DMS153 treated with DMSO at 0.1 percent for 48 hours (cell line): ENCODE data around the gene CWC22.
"Not testable (repeated sequence)": the region's sequence is repeated elsewhere in the genome, so short reads cannot be mapped to it uniquely, and the experiment has no call there.

ENCODE experiments used
- DNase-seq: peaks from one replicate; lab custom pipeline; 2025; ENCODE audit not compliant: unreplicated experiment; lab: John Stamatoyannopoulos, UW

CWC22 gene

GRCh38 chr2:180006781-180007579, at the start of gene CWC22:
Gene CWC22 (minus strand): TSS chr2:180007297. CDS start chr2:179993341, 13,956 bp downstream.
- peak; percentile 94 for DNase-seq

GRCh38 chr2:180056367-180057118, 49.4 kb upstream of the CWC22 start:
- DNase-seq: no peak

- DNase-seq: not testable (repeated sequence)
These were observed 47.5 kb upstream of the CWC22 start for GRCh38 chr2:180054576-180054975.

GRCh38 chr2:180050246-180050645, 43.1 kb upstream of the CWC22 start:
- DNase-seq: no peak

GRCh38 chr2:180048251-180048650, 41.2 kb upstream of the CWC22 start:
- no peak for DNase-seq

GRCh38 chr2:180046776-180047175, 39.7 kb upstream of the CWC22 start:
- DNase-seq: no peak

- no peak for DNase-seq
These were observed 39.1 kb upstream of the CWC22 start for GRCh38 chr2:180046202-180046601.

- DNase-seq: no peak
These were observed 33.2 kb upstream of the CWC22 start for GRCh38 chr2:180040146-180040925.

GRCh38 chr2:180038997-180039396, 31.9 kb upstream of the CWC22 start:
- no peak for DNase-seq

- DNase-seq: peak; percentile 60
These were observed 27.1 kb upstream of the CWC22 start for GRCh38 chr2:180033993-180034894.

- no peak for DNase-seq
These were observed 22.5 kb upstream of the CWC22 start for GRCh38 chr2:180029575-180029974.

- no peak for DNase-seq
These were observed 14.8 kb upstream of the CWC22 start for GRCh38 chr2:180021850-180022249.

- no peak for DNase-seq
These were observed 10.7 kb upstream of the CWC22 start for GRCh38 chr2:180017784-180018183.

GRCh38 chr2:180016937-180017336, 9.8 kb upstream of the CWC22 start:
- DNase-seq: no peak

- no peak for DNase-seq
These were observed 9.0 kb upstream of the CWC22 start for GRCh38 chr2:180015951-180016709.

- DNase-seq: no peak
These were observed 5.4 kb upstream of the CWC22 start for GRCh38 chr2:180012523-180012922.

- DNase-seq: no peak
These were observed 3.6 kb upstream of the CWC22 start for GRCh38 chr2:180010701-180011100.

- no peak for DNase-seq
These were observed 866 bp downstream of the CWC22 start for GRCh38 chr2:180006231-180006630.

- DNase-seq: not testable (repeated sequence)
These were observed 1.6 kb downstream of the CWC22 start for GRCh38 chr2:180005465-180005864.

GRCh38 chr2:180004731-180005130, 2.4 kb downstream of the CWC22 start:
- DNase-seq: no peak
